K562 (cell line): ENCODE data around the gene AGAP1.

ENCODE experiments used
- BHLHE40 ChIP-seq: IDR thresholded peaks from 2 replicates; pipeline ENCODE4 v1.6.1; 2011; ENCODE audit warnings: low read length, improper control_type of control experiment
- CHCHD3 ChIP-seq: fragments of 250-450 bp; sonication (Bioruptor Pico); IDR thresholded peaks from 2 replicates; pipeline ENCODE4 v2.1.2; 2022; ENCODE audit warnings: mild to moderate bottlenecking
- EZH2 ChIP-seq: IDR thresholded peaks from 2 replicates; pipeline ENCODE4 v1.6.1; 2012; ENCODE audit warnings: low read depth, mild to moderate bottlenecking, inconsistent platforms, low read length, borderline replicate concordance
- SMC3 ChIP-seq: conservative IDR thresholded peaks from 2 replicates; pipeline ENCODE4 v1.6.1; 2011; ENCODE audit warnings: low read depth, low read length, improper control_type of control experiment; ENCODE audit not compliant: insufficient read depth
- ZNF584 ChIP-seq: fragments of 200-800 bp; sonication (Bioruptor generic); IDR thresholded peaks from 2 replicates; pipeline ENCODE4 v1.6.1; 2016; ENCODE audit warnings: low read depth, mild to moderate bottlenecking, missing genetic modification characterization, missing compliant biosample characterization
- ZNF699 ChIP-seq: fragments of 250-450 bp; sonication (Bioruptor Pico); IDR thresholded peaks from 2 replicates; pipeline ENCODE4 v1.8.0; 2021; ENCODE audit warnings: mild to moderate bottlenecking, moderate library complexity; ENCODE audit not compliant: insufficient replicate concordance
- TF ChIP-seq, protein P1 (sequence below), 2 experiments: IDR thresholded peaks; 2 replicates each; pipeline ENCODE4 v1.6.1; 2011; ENCODE audit warnings: borderline replicate concordance in 1 of 2, control low read depth in 1 of 2, low read depth in 1 of 2, low read length in 1 of 2, mild to moderate bottlenecking in 1 of 2, mixed read lengths in 1 of 2, moderate library complexity in 1 of 2; ENCODE audit not compliant: insufficient read depth in 1 of 2, insufficient read length in 1 of 2, poor library complexity in 1 of 2, severe bottlenecking in 1 of 2; ENCODE audit errors: extremely low read depth in 1 of 2
- TF ChIP-seq, protein P2 (sequence below), 3 experiments: IDR thresholded peaks in 2 of 3; conservative IDR thresholded peaks in 1 of 3; 2 replicates each; pipeline ENCODE4 v1.5.1; 2011 to 2012; ENCODE audit warnings: low read length in 3 of 3, mild to moderate bottlenecking in 3 of 3, control low read depth in 2 of 3, improper control_type of control experiment in 1 of 3, inconsistent platforms in 1 of 3, low read depth in 1 of 3, mixed read lengths in 1 of 3, moderate library complexity in 1 of 3; ENCODE audit not compliant: insufficient read depth in 2 of 3

DNA sequence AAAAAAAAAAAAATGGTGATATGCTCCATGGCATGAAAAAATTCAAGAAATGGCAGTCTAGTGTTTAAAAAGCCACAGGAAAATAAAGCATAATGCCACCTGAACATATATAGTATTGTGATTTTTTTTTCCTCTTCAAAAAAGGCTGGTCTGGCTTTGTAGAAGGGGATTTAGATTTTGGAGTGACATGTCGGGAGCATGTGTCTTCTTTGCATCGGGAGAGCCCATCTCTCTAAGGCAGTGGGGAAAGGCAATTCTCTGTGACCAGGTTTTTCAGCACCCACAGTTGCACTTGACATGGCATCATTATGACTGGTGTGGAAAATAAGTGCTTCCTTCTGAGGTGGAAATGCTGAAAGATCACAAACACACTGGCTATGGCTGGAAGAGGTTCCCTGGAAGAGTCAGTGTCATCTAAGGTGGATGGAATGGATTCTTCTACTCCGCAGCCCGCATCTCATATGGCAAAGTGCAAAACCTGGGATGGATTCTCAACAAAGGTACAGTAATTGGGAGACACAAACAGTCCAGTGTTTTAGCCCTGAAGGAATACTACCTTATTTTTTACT is 172.5 kb downstream of the AGAP1 start:
- TF ChIP-seq SMC3: no peak
- no peak for TF ChIP-seq CHCHD3 (CRISPR knock-in tag)
- TF ChIP-seq, protein P1, sequence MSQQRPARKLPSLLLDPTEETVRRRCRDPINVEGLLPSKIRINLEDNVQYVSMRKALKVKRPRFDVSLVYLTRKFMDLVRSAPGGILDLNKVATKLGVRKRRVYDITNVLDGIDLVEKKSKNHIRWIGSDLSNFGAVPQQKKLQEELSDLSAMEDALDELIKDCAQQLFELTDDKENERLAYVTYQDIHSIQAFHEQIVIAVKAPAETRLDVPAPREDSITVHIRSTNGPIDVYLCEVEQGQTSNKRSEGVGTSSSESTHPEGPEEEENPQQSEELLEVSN (IDR thresholded peaks at IDR 0.05; ENCODE audit: borderline replicate concordance in 1 of 2, extremely low read depth in 1 of 2, insufficient read depth in 1 of 2, insufficient read length in 1 of 2, low read depth in 1 of 2, low read length in 1 of 2, poor library complexity in 1 of 2, severe bottlenecking in 1 of 2): no peak
- TF ChIP-seq ZNF584 (CRISPR knock-in tag): no peak
- TF ChIP-seq BHLHE40: no peak
- TF ChIP-seq, protein P2, sequence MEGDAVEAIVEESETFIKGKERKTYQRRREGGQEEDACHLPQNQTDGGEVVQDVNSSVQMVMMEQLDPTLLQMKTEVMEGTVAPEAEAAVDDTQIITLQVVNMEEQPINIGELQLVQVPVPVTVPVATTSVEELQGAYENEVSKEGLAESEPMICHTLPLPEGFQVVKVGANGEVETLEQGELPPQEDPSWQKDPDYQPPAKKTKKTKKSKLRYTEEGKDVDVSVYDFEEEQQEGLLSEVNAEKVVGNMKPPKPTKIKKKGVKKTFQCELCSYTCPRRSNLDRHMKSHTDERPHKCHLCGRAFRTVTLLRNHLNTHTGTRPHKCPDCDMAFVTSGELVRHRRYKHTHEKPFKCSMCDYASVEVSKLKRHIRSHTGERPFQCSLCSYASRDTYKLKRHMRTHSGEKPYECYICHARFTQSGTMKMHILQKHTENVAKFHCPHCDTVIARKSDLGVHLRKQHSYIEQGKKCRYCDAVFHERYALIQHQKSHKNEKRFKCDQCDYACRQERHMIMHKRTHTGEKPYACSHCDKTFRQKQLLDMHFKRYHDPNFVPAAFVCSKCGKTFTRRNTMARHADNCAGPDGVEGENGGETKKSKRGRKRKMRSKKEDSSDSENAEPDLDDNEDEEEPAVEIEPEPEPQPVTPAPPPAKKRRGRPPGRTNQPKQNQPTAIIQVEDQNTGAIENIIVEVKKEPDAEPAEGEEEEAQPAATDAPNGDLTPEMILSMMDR (IDR thresholded peaks at IDR 0.05 in 2 of 3, conservative IDR thresholded peaks at IDR 0.05 in 1 of 3; ENCODE audit: insufficient read depth in 2 of 3, low read depth in 1 of 3, low read length in 3 of 3): no peak
- no peak for TF ChIP-seq ZNF699
- no peak for TF ChIP-seq EZH2
